LNCAP (cell line): ENCODE measurements around the gene KIAA0753.

Source experiments
- TF ChIP-seq, protein P1 (sequence below): fragments of 450-650 bp; IDR thresholded peaks from 2 replicates; pipeline ENCODE4 v1.5.1; 2017; ENCODE audit warnings: mild to moderate bottlenecking

KIAA0753 gene

GRCh38 chr17:6668219-6668618, 27.7 kb upstream of the KIAA0753 start:
- TF ChIP-seq, protein P1, sequence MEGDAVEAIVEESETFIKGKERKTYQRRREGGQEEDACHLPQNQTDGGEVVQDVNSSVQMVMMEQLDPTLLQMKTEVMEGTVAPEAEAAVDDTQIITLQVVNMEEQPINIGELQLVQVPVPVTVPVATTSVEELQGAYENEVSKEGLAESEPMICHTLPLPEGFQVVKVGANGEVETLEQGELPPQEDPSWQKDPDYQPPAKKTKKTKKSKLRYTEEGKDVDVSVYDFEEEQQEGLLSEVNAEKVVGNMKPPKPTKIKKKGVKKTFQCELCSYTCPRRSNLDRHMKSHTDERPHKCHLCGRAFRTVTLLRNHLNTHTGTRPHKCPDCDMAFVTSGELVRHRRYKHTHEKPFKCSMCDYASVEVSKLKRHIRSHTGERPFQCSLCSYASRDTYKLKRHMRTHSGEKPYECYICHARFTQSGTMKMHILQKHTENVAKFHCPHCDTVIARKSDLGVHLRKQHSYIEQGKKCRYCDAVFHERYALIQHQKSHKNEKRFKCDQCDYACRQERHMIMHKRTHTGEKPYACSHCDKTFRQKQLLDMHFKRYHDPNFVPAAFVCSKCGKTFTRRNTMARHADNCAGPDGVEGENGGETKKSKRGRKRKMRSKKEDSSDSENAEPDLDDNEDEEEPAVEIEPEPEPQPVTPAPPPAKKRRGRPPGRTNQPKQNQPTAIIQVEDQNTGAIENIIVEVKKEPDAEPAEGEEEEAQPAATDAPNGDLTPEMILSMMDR = no peak

DNA sequence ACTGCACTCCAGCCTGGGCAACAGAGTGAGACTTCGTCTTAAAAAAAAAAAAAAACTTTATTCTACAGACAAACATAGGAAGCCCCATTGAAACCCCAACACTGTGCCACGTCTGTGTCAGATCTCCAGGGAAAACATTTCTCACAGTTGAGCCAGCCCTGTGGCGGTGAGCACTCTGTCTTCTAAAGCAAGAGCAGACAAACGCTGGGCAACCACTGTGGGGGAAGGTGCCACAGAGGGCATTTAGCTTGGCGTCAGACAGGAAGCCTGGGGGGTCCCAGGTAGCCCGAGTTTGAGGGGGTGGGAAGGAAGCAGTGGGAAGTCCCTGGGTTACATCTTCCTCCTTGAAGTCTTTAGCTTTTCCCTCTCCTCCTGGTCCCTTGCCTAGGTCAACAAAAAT, 27.0 kb upstream of the KIAA0753 start:
- TF ChIP-seq, protein P1 = no peak

GRCh38 chr17:6666557-6666956, 26.0 kb upstream of the KIAA0753 start:
- TF ChIP-seq, protein P1 = no peak

GRCh38 chr17:6666077-6666521, 25.6 kb upstream of the KIAA0753 start:
- TF ChIP-seq, protein P1 = peak; percentile 94

DNA sequence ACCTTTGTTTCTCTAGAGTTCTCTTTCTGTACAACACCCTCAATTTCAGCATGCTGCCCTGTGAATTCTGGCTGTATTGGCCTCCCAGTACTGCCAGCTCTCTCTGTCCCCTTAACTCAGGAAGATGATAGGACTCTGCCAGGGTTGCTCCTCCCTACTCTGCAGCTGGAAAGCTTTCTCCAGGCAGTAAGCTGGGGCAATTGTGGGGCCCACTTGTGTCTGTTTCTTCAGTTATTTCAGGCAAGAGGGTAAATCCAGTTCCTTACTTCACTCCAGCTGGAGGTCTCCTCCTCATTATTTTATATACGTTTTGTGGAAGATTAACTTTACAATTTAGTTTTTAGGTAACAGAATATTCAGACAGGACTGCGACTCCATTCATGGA, 20.9 kb upstream of the KIAA0753 start:
- TF ChIP-seq, protein P1 = no peak

DNA sequence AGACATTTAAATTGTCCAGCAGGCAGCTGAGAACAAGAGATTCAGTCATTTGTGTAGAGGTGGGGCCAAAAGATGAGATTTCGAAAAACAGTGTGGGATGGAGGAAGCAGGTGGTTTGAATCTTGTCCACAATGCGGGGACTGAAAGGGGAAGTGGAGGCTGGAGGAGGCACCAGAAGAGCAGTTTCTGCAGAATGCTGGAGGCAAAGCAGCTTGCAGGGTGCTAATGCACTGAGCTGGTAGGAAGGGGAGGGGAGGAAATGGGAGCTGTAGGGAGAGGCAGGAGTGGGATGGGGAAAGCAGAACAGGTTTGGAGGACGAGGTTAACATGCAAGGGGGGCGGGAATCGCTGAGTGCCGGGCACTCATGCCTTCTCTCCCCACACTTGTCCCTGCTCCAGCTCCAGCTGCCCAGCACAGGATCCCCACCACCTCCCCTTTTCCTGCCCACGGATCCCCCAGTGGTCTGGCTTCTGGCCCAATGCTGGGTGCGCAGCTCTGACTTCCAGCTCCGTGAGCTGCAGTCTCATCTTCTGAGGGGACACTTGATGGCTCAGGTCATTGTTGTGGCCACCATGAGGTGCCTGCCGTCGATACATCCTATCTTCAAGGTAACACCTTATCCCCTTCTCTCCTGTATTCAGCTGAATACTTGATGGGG, 20.4 kb upstream of the KIAA0753 start:
- TF ChIP-seq, protein P1 = no peak

DNA sequence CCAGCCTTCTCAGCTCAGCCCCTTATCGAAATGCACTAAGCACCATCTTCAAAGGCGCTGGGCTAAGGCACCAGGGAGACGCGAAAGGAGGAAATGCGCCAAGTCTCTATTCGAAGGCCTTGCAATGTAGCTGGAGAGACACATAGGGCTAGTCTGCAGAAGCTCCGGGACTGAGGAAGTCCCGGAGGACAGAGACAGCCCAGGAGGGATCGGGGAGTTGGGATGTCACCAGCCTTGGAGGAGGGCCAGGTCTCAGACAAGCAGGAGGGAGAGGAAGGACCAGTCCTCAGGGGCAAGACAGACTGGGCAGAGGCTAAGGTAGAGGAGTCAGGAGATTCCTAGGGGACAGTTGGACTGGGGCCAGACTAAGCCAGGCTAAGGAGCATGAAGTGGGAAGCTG, 19.6 kb upstream of the KIAA0753 start:
- TF ChIP-seq, protein P1 = no peak
